Measurements from ENCODE around the gene ITPK1.

The ITPK1 gene

DNA sequence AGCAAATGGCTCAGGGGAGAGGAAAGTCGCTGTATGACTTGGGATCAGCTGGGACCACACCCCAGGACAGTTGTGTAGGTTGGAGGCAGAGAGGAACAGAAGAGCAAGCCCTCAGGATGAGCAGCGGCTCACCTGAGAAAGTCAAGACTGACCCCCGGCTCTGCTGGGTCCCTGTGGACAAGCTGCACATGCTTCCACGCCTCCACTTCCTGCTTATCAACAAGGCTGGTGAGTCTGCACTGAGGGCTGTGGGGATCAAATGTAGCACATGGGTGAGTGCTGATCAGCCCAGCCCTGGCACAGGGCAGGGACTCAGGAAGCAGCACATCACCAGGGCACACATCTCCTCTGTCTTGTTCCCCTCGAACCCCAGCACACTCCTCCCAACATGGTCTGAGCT lies 100.7 kb downstream of the ITPK1 start:
- TF ChIP-seq, protein P1, sequence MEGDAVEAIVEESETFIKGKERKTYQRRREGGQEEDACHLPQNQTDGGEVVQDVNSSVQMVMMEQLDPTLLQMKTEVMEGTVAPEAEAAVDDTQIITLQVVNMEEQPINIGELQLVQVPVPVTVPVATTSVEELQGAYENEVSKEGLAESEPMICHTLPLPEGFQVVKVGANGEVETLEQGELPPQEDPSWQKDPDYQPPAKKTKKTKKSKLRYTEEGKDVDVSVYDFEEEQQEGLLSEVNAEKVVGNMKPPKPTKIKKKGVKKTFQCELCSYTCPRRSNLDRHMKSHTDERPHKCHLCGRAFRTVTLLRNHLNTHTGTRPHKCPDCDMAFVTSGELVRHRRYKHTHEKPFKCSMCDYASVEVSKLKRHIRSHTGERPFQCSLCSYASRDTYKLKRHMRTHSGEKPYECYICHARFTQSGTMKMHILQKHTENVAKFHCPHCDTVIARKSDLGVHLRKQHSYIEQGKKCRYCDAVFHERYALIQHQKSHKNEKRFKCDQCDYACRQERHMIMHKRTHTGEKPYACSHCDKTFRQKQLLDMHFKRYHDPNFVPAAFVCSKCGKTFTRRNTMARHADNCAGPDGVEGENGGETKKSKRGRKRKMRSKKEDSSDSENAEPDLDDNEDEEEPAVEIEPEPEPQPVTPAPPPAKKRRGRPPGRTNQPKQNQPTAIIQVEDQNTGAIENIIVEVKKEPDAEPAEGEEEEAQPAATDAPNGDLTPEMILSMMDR (IDR thresholded peaks at IDR 0.05; ENCODE audit: borderline replicate concordance, insufficient read depth, low read depth, low read length): no peak
- no peak overlapping the region for H3K4me3 ChIP-seq (ENCODE audit: low read depth, low read length)

DNA sequence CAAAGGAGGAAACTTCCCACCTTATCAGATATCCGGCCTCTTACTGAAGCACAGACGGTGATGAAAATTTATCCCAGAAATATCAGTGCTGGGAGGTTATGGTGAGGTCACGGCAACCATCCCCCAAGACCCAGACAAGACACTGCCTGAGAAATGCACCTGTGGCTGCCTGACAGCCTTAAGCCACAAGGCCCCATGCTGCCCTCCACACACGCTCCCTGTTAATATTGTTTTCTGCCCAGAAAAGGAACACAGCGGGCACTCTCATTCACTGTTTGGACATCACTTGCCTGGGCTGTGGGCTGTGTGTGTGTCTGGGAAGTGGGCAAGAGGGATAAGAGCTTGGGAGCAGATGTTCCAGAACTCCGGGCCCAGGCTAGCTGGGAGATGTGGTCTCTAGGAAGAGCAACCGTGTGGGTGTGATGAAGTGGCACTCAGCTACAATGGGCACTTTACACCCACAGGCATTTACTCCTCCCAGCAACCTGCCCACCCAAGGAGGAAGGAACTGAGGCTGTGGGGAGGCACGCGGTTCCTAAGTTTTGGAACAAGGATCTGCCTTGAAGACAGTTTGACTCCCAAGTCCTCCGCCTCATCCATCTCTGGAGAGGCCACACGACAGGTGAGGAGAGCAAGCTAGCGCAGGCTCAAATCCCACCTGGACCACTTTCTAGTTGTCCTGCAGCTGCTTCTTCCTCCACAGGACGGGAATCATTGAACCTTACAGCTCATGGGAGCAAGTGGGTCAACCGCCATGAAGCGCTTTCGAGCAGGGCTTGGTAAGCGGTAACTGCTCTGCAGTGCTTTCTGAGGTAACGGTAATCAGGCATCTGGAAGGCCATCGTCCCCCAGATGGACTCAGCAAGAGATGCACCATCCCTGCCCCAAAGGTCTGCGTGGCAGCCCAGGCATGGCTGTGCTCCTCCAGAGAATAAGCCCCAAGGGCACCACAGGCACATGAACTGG lies 101.4 kb downstream of the ITPK1 start:
- no peak overlapping the region for H3K4me3 ChIP-seq (ENCODE audit: low read depth, low read length)
- TF ChIP-seq, protein P1 (IDR thresholded peaks at IDR 0.05; ENCODE audit: borderline replicate concordance, insufficient read depth, low read depth, low read length): no peak

DNA sequence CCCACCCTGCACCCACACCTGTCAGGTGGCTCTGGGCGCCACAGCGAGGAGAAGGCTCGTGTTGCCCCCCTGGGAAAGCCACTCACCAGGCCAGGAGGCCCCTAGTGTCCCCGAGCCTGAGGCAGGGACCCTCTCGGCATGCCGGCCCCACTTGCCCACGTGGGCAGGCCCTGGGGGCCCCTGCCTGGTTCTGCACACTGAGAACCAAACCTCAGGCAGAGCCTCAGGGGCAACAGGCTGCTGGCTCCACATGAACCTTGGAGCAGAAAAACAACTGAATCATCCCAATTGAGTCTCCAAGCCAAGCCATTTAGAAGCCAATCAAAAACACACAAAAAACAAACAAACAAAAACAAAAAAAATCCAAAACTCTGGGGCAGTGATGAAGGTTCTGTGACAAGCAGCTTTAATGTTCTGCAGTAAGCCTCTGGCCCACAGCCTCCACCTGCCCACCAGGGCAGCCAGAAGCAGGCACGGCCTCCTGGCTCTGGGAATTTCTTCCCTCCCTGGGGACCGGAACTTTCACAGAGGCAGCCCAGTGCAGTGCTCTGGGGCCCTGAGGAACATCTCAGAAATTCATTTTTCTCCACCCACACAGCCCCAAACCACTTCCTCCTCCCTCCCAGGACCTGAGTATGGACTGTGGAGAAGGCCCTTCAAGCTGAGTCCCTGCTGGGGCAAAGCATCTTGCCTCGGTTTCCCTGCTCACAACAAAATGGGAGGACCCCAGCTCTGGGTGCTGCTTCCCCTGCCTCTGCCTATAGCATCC lies 102.6 kb downstream of the ITPK1 start:
- H3K4me3 ChIP-seq (ENCODE audit: low read depth, low read length): no peak overlapping the region
- TF ChIP-seq, protein P1 (IDR thresholded peaks at IDR 0.05; ENCODE audit: borderline replicate concordance, insufficient read depth, low read depth, low read length): no peak

DNA sequence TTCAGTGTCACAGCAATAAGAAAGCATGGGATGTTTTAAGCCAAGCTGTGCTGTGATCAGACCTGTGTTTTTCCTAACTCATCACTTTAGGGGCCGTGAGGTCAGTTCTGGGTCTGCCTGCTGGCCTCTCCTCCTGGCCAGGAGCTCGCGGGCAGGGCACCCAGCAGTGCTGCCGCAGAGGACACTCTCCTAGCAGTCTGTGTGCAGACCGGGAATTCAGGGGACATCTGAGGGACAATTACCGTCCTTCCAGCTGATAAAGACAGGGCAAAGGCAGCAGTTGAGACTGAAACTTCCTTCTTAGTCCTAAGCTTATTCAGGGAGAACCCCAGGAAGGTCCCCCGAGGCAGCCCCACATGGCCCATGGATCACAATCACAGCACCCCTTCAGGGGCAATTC lies 103.2 kb downstream of the ITPK1 start:
- no peak overlapping the region for H3K4me3 ChIP-seq (ENCODE audit: low read depth, low read length)
- TF ChIP-seq, protein P1 (IDR thresholded peaks at IDR 0.05; ENCODE audit: borderline replicate concordance, insufficient read depth, low read depth, low read length): no peak

DNA sequence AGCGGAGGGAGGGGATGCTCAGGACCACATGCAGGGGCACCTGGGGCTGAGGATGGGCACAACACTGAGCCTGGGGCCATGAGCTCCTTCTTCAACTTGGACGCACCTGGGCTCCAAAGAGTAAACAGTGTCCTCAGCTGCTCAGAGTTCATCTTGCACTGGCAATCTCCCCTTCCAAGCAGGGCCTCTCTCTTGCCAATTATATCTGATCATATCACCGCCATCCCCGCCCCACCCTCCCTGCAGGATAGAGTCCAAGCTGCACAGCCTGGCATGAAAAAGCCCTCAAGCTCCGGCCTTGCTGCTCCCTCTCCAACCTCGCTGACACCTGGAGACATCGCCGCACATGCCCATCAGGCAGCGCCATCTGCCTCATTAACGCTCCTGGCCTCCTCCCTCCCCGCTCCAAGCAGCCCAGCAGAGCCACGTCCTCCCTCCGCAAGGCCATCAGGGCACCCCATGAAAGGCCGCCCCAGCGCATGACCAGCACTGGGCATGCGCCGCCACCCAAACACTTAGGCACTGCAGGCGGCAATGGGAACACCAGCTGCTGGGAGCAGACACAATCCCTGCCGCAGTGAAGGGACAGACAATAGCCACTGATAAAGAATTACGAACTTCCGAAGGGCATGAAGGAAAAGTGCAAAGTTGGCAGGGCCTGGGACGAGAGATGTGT lies 103.9 kb downstream of the ITPK1 start:
- TF ChIP-seq, protein P1 (IDR thresholded peaks at IDR 0.05; ENCODE audit: borderline replicate concordance, insufficient read depth, low read depth, low read length): no peak
- H3K4me3 ChIP-seq (ENCODE audit: low read depth, low read length): no peak overlapping the region

DNA sequence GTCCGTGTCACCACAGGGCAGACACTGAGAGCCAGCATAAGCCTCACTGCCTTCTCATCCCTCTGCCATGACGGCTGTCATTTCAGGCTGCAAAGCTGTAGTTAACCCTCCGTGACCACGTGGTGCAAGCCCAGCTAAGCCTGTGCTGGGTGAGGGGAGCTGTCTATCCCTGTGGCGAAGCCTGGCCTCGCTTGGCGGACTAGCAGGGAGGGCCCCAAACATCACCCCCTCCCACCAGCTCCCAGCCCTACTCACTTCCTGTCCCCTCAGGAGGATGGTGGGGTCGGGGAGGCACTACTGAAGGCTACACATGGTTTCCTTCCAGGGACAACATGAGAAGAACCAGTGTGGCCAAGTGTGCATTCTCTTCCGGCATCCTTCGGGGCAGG lies 104.6 kb downstream of the ITPK1 start:
- H3K4me3 ChIP-seq (ENCODE audit: low read depth, low read length): no peak overlapping the region
- TF ChIP-seq, protein P1 (IDR thresholded peaks at IDR 0.05; ENCODE audit: borderline replicate concordance, insufficient read depth, low read depth, low read length): no peak

Data from GM12875 (cell line).